HEK293T (cell line): ENCODE results near the gene SLC25A21.

Experiments
- CTCF ChIA-PET: fragments of 350-600 bp; formaldehyde crosslinking; extraction: SDS; loops from one replicate; lab custom pipeline; 2021; ENCODE audit warnings: antibody characterized with exemption, inconsistent platforms; lab: Yijun Ruan, JAX
- POLR2A ChIA-PET: fragments of 350-600 bp; formaldehyde crosslinking; extraction: SDS; loops from one replicate; lab custom pipeline; 2020; ENCODE audit warnings: antibody characterized with exemption, inconsistent platforms; lab: Yijun Ruan, JAX
- DNase-seq: peaks from one replicate; pipeline ENCODE4 v3.0.0; 2012; ENCODE audit warnings: mixed read lengths; ENCODE audit errors: extremely low spot score
- ARNT ChIP-seq: fragments of 450-650 bp; IDR thresholded peaks from 2 replicates; pipeline ENCODE4 v1.6.1; 2017; ENCODE audit warnings: mild to moderate bottlenecking
- BHLHE40 ChIP-seq: fragments of 450-650 bp; IDR thresholded peaks from 2 replicates; pipeline ENCODE4 v1.6.1; 2016; ENCODE audit warnings: mild to moderate bottlenecking, moderate library complexity, borderline replicate concordance
- CTBP1 ChIP-seq: fragments of 450-650 bp; IDR thresholded peaks from 2 replicates; pipeline ENCODE4 v1.6.1; 2016; ENCODE audit warnings: borderline replicate concordance
- ELF4 ChIP-seq: fragments of 450-650 bp; IDR thresholded peaks from 2 replicates; pipeline ENCODE4 v1.6.1; 2017; ENCODE audit warnings: antibody characterized with exemption
- FOXA1 ChIP-seq: fragments of 450-650 bp; IDR thresholded peaks from 2 replicates; pipeline ENCODE4 v1.6.1; 2016; ENCODE audit warnings: mild to moderate bottlenecking
- FOXK2 ChIP-seq: fragments of 450-650 bp; IDR thresholded peaks from 2 replicates; pipeline ENCODE4 v1.6.1; 2016; ENCODE audit warnings: mild to moderate bottlenecking
- FOXM1 ChIP-seq: fragments of 450-650 bp; IDR thresholded peaks from 2 replicates; pipeline ENCODE4 v1.6.1; 2017; ENCODE audit warnings: mild to moderate bottlenecking, borderline replicate concordance
- HDGF ChIP-seq: fragments of 450-650 bp; IDR thresholded peaks from 2 replicates; pipeline ENCODE4 v1.6.1; 2017; ENCODE audit warnings: antibody characterized with exemption, borderline replicate concordance
- L3MBTL2 ChIP-seq: fragments of 450-650 bp; conservative IDR thresholded peaks from 2 replicates; pipeline ENCODE4 v1.6.1; 2016; ENCODE audit warnings: mild to moderate bottlenecking
- LEF1 ChIP-seq: fragments of 450-650 bp; IDR thresholded peaks from 2 replicates; pipeline ENCODE4 v1.6.1; 2017; ENCODE audit warnings: mild to moderate bottlenecking, borderline replicate concordance
- NFRKB ChIP-seq: fragments of 450-650 bp; IDR thresholded peaks from 2 replicates; pipeline ENCODE4 v1.6.1; 2016; ENCODE audit warnings: mild to moderate bottlenecking, moderate library complexity
- PKNOX1 ChIP-seq: fragments of 450-650 bp; IDR thresholded peaks from 2 replicates; pipeline ENCODE4 v1.6.1; 2016
- SP1 ChIP-seq: fragments of 450-650 bp; IDR thresholded peaks from 2 replicates; pipeline ENCODE4 v1.6.1; 2017
- SUZ12 ChIP-seq: fragments of 450-650 bp; IDR thresholded peaks from 2 replicates; pipeline ENCODE4 v1.6.1; 2016; ENCODE audit warnings: mild to moderate bottlenecking
- TARDBP ChIP-seq: fragments of 450-650 bp; IDR thresholded peaks from 2 replicates; pipeline ENCODE4 v1.6.1; 2016
- ZNF384 ChIP-seq: fragments of 450-650 bp; IDR thresholded peaks from 2 replicates; pipeline ENCODE4 v1.6.1; 2016

The SLC25A21 gene

GRCh38 chr14:37116933-37117849 is 55.2 kb downstream of the SLC25A21 start:
- peak; percentile 58 for DNase-seq
- POLR2A ChIA-PET: interaction anchor here (1.0 to 1.3 kb wide), 3 partner anchors 11 to 81 kb away, joined by 3 to 5 read pairs (median 3); partner anchors contain the start of genes MIPOL1 and SLC25A21
- TF ChIP-seq SUZ12: no peak
- TF ChIP-seq SP1: no peak
- no peak for TF ChIP-seq LEF1
- peak; percentile 83 for TF ChIP-seq FOXA1
- peak; percentile 60 for TF ChIP-seq CTBP1
- no peak for TF ChIP-seq NFRKB
- no peak for TF ChIP-seq ELF4
- peak; percentile 21; the same call in 1 of the 2 replicates for TF ChIP-seq FOXM1
- no peak for TF ChIP-seq HDGF
- TF ChIP-seq PKNOX1: peak; percentile 63
- TF ChIP-seq L3MBTL2: 0 out of 2 replicates have a peak, but pooled peaks have one; percentile 8
- peak; percentile 73; the same call in 1 of the 2 replicates for TF ChIP-seq ARNT
- CTCF ChIA-PET: interaction anchor here (0.6 to 2.3 kb wide), 23 partner anchors 8 to 604 kb away, joined by 3 to 20 read pairs (median 4); no protein-coding TSS in a partner anchor

GRCh38 chr14:37115406-37115805 is 57.0 kb downstream of the SLC25A21 start:
- DNase-seq: no peak
- TF ChIP-seq FOXM1 (no peak), PKNOX1 (no peak), L3MBTL2 (no peak), FOXA1 (no peak), ARNT (no peak), ZNF384 (no peak), HDGF (no peak), BHLHE40 (no peak), TARDBP (no peak), NFRKB (no peak)
- ChIA-PET CTCF (interaction anchor here (0.7 kb wide), 1 partner anchor 173 kb away, joined by 3 read pairs; no protein-coding TSS in a partner anchor), POLR2A (no interaction called here)

GRCh38 chr14:37114559-37114958 is 57.8 kb downstream of the SLC25A21 start:
- ChIA-PET CTCF (no interaction called here), POLR2A (no interaction called here)
- DNase-seq: no peak
- TF ChIP-seq PKNOX1: no peak
- no peak for TF ChIP-seq ZNF384
- TF ChIP-seq NFRKB: no peak
- TF ChIP-seq SUZ12: no peak
- TF ChIP-seq HDGF: no peak
- TF ChIP-seq L3MBTL2: no peak
- no peak for TF ChIP-seq LEF1
- no peak for TF ChIP-seq SP1
- no peak for TF ChIP-seq FOXK2
- no peak for TF ChIP-seq ARNT
- no peak for TF ChIP-seq CTBP1
- TF ChIP-seq TARDBP: no peak
- no peak for TF ChIP-seq ELF4
- TF ChIP-seq FOXM1: no peak
- TF ChIP-seq BHLHE40: no peak

GRCh38 chr14:37114002-37114401 is 58.4 kb downstream of the SLC25A21 start:
- CTCF ChIA-PET: no interaction called here
- POLR2A ChIA-PET: no interaction called here
- DNase-seq: no peak
- TF ChIP-seq BHLHE40 (no peak), SP1 (no peak), NFRKB (no peak), PKNOX1 (peak; percentile 82), SUZ12 (no peak), CTBP1 (peak; percentile 40; the same call in 1 of the 2 replicates), ZNF384 (no peak), ELF4 (no peak), LEF1 (no peak), ARNT (no peak)

GRCh38 chr14:37098132-37098531 is 74.3 kb downstream of the SLC25A21 start:
- CTCF ChIA-PET: no interaction called here
- POLR2A ChIA-PET: no interaction called here
- TF ChIP-seq L3MBTL2 (no peak), ZNF384 (no peak), ARNT (no peak)
- no peak for DNase-seq
